GM18868 (cell line): ENCODE measurements around the gene PPP1R2.

Experiments
- ATAC-seq: cut with Tn5 transposase; IDR thresholded peaks from one replicate; pipeline ENCODE4 v1.9.1; 2021; ENCODE audit warnings: mild to moderate bottlenecking, moderate library complexity; ENCODE audit not compliant: unreplicated experiment

PPP1R2 gene

GRCh38 chr3:195466251-195466650 is 76.9 kb downstream of the PPP1R2 start:
- no peak for ATAC-seq
